Measurements from ENCODE around the gene C16orf74.

Gene C16orf74

DNA sequence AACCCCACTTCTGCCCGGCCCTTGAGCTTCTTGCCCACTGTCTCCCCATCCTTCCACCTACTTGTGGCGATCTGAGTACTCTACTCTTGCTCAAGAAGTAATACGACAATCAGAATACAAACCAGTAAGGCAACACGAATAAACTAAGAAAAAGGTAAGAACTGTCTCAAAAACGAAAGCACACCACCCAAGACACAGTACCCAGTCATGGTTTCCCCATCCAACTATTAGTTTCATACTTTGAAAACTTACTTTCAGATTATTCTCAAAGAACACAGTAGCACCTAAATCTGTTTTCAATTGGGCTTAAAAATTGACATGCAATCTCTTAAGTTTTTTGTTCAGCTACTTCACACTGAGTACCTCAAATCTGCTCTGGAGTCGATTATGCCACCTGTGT lies 76.1 kb downstream of the C16orf74 start:
- H3K36me3 Mint-ChIP-seq (ENCODE audit: low read depth) = peaks cover 82% of the 10 kb centered on the region
- H3K9me3 Mint-ChIP-seq = no peaks in the 10 kb centered on the region
- peak overlapping the region; percentile 57 for H3K27ac Mint-ChIP-seq
- H3K4me1 Mint-ChIP-seq (ENCODE audit: low read depth) = peaks cover 19% of the 10 kb centered on the region
- no peak overlapping the region for H3K4me3 Mint-ChIP-seq
- H3K27me3 Mint-ChIP-seq = no peaks in the 10 kb centered on the region

DNA sequence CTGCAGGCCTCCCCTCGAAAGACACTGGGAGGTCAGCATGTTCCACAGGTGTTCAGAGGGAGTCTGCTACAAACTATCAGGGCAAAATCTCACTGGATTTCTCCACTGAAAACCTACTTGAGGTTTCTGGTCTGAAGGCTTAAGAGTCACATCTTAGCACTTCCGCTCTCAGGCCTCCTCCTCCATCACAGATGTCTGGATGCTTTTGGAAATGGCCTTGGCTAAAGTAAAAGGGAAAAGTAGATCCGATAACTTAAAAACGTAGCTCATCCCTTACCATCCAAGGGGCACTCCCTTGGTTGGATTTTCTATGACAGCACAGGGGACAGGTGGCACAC lies 76.5 kb downstream of the C16orf74 start:
- no peak overlapping the region for H3K27ac Mint-ChIP-seq
- H3K36me3 Mint-ChIP-seq (ENCODE audit: low read depth) = peaks cover 82% of the 10 kb centered on the region
- no peaks in the 10 kb centered on the region for H3K27me3 Mint-ChIP-seq
- no peaks in the 10 kb centered on the region for H3K9me3 Mint-ChIP-seq
- peaks cover 19% of the 10 kb centered on the region for H3K4me1 Mint-ChIP-seq (ENCODE audit: low read depth)
- H3K4me3 Mint-ChIP-seq = no peak overlapping the region

DNA sequence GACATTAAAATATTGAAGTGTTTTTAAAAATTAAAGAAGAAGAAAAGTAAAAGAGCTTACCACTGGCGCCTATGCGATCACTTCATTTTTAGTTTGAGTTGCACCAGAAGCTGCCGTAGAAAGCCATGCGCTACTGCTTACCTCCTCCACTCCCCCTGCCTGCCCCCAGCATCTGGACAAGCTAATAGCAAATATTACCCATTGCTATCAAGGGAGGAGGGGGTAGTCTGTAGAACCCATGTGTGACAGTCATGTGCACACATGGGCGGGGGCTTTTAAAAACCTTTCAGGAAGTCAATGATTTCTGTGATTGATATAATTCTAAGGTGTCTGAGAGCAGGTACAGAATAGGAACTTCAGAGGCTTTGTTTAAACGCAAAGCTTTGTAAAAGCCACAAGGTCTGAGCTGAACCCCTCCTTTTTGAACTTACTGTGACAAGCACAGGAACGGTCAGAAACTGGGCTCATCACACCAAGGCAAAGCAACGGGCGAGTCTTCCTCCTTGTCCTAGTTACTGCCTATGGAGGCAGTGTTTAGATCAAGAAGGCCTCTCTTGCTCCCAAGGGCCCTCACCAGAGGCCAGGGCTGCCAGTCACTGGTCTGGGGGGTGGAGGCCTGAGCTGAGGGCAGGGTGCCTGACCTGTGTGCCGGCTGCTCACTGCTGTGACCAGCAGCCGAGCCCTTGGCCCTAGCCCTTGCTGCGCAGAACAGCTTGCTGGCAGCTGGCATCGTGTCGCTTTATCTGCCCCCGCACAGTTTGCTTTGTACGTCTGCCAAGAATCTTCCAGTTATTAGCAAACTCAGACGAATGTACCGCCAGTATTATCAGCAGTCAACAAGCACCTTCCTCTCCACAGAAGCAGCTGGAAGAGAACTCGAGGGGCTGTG lies 77.1 kb downstream of the C16orf74 start:
- no peak overlapping the region for H3K27ac Mint-ChIP-seq
- peaks cover 19% of the 10 kb centered on the region for H3K4me1 Mint-ChIP-seq (ENCODE audit: low read depth)
- H3K36me3 Mint-ChIP-seq (ENCODE audit: low read depth) = peaks cover 78% of the 10 kb centered on the region
- H3K4me3 Mint-ChIP-seq = no peak overlapping the region
- no peaks in the 10 kb centered on the region for H3K27me3 Mint-ChIP-seq
- no peaks in the 10 kb centered on the region for H3K9me3 Mint-ChIP-seq

DNA sequence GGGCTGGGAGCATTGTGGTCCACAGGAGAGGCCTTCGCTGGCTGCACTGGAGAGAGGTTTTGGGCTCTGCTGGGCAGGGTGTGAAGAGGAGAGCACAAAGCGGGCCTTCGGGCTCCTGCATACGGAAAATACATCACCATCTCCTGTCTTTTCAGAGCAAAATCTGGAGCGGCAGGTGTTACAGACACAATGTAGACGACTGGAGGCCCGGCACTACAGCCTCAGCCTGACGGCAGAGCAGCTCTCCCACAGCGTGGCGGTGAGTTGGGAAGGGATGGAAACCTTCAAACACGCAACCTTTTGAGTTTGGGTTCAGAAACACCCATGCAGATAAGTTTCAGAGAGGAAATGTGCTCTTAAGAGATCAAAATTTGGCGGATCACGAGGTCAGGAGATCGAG lies 80.1 kb downstream of the C16orf74 start:
- Mint-ChIP-seq H3K4me1 (ENCODE audit: low read depth) (peaks cover 10% of the 10 kb centered on the region), H3K27ac (no peak overlapping the region), H3K27me3 (no peaks in the 10 kb centered on the region), H3K4me3 (no peak overlapping the region), H3K9me3 (no peaks in the 10 kb centered on the region), H3K36me3 (ENCODE audit: low read depth) (peaks cover 63% of the 10 kb centered on the region)

DNA sequence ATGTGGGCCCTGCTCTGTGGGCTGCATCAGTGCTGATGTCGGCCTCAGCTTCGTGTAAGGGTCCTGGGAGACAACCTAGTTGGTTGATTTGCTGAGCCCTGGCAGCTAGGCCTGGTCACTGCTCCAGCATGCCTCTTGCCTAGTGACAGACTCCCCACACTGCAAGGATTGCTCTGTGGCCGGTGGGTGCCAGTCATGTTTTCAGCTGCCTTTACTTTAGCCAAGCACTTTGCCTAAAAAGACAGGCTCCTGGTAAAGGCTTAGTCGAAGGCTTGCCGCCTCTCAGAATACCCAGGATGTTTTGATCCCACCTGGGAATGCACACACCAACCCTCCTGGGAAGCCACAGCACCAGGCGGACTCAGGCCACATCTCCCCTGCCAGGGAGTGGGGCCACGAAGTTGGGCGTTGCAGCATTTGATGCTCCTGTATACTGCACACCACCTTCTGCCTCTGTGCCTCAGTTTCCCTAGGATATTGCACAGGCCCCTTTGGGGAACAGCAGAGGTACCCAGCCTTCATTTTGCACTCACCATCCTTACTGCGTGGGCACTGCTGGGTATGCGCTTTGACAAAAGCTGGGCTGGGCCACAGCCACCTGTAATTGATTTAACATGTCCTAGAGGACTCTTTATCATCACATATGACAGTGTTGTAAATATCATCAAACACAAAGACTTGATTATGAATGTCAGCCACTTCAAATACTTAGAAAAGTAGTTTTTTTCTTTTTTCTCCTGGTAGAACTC lies 82.0 kb downstream of the C16orf74 start:
- Mint-ChIP-seq H3K4me1 (ENCODE audit: low read depth) (no peaks in the 10 kb centered on the region), H3K27me3 (no peaks in the 10 kb centered on the region), H3K4me3 (no peak overlapping the region), H3K27ac (no peak overlapping the region), H3K9me3 (no peaks in the 10 kb centered on the region), H3K36me3 (ENCODE audit: low read depth) (peaks cover 56% of the 10 kb centered on the region)

DNA sequence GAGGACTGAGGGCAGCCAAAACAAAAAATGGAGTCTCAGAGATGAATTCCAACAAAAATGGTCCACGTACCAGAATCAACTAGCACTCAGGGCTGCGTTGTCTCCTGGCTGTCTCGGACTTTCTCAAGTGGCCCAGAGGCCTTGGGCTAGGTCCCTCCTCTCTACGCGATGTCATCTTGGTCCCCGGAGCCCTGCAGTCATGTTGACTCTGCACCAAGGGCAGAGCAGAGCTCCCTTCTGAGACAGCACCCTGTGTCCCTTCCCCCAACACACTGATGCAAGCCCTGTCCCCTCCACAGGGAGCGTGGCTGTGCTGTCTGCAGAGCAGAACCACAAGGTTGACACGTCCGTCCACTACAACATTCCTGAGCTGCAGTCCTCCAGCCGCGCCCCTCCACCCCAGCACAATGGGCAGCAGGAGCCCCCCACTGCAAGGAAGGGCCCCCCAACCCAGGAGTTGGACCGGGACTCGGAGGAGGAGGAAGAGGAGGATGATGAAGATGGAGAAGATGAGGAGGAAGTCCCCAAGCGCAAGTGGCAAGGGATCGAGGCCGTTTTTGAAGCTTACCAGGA lies 83.0 kb downstream of the C16orf74 start:
- Mint-ChIP-seq H3K27me3 (no peaks in the 10 kb centered on the region), H3K4me3 (no peak overlapping the region), H3K36me3 (ENCODE audit: low read depth) (peaks cover 57% of the 10 kb centered on the region), H3K4me1 (ENCODE audit: low read depth) (no peaks in the 10 kb centered on the region), H3K9me3 (no peaks in the 10 kb centered on the region), H3K27ac (no peak overlapping the region)

DNA sequence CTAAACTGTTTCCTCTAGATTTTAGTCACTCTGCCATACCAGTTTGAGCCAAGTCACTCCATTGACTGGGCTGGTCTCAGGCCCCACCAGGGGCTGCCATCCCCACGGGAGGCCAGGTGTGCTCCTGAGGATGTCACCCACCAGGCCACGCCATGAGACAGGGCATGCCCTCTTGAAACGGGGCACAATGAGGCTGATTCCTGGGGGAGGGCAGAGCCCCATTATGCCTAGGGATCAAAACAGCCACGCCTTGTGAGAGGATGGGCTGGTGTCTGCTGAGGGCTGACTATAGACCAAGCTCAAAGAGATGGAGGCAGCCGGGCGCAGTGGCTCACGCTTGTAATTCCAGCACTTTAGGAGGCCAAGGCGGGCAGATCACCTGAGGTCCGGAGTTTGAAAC lies 83.6 kb downstream of the C16orf74 start:
- H3K4me1 Mint-ChIP-seq (ENCODE audit: low read depth) = no peaks in the 10 kb centered on the region
- H3K27ac Mint-ChIP-seq = peak overlapping the region; percentile 45
- H3K27me3 Mint-ChIP-seq = no peaks in the 10 kb centered on the region
- H3K4me3 Mint-ChIP-seq = no peak overlapping the region
- peaks cover 52% of the 10 kb centered on the region for H3K36me3 Mint-ChIP-seq (ENCODE audit: low read depth)
- no peaks in the 10 kb centered on the region for H3K9me3 Mint-ChIP-seq

DNA sequence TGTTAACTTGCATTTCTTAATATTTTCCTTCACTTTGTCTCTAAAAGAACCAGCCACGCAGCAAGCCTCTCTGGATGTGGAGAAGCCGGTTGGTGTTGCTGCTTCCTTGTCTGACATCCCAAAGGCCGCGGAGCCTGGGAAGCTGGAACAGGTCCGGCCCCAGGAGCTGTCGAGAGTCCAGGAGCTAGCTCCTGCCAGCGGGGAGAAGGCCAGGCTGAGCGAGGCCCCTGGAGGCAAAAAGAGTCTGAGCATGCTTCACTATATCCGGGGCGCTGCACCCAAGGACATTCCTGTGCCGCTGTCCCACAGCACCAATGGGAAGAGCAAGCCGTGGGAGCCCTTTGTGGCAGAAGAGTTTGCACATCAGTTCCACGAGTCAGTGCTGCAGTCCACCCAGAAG lies 85.0 kb downstream of the C16orf74 start:
- no peak overlapping the region for H3K4me3 Mint-ChIP-seq
- peaks cover 47% of the 10 kb centered on the region for H3K36me3 Mint-ChIP-seq (ENCODE audit: low read depth)
- H3K4me1 Mint-ChIP-seq (ENCODE audit: low read depth) = no peaks in the 10 kb centered on the region
- H3K9me3 Mint-ChIP-seq = no peaks in the 10 kb centered on the region
- H3K27me3 Mint-ChIP-seq = no peaks in the 10 kb centered on the region
- H3K27ac Mint-ChIP-seq = no peak overlapping the region

DNA sequence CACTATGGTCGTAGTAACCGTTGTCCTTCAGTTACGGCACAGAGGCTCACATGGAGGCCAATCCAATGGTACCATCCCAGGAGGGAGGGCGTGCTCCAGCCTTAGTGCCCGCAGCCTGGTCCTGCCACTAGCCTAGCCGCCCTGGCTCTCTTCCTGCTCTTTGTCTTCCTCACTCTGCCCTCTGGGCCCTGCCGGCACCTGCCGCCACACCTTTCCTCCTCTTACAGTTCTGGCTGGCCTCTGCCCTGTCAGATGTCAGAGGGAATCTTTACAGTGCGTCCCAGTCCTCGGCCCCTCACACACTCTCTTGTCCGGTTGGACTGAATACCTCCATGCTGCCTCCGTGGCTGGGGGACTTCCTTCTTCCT lies 85.5 kb downstream of the C16orf74 start:
- H3K27me3 Mint-ChIP-seq = no peaks in the 10 kb centered on the region
- no peak overlapping the region for H3K27ac Mint-ChIP-seq
- H3K4me1 Mint-ChIP-seq (ENCODE audit: low read depth) = no peaks in the 10 kb centered on the region
- H3K4me3 Mint-ChIP-seq = no peak overlapping the region
- H3K9me3 Mint-ChIP-seq = no peaks in the 10 kb centered on the region
- peaks cover 41% of the 10 kb centered on the region for H3K36me3 Mint-ChIP-seq (ENCODE audit: low read depth)

DNA sequence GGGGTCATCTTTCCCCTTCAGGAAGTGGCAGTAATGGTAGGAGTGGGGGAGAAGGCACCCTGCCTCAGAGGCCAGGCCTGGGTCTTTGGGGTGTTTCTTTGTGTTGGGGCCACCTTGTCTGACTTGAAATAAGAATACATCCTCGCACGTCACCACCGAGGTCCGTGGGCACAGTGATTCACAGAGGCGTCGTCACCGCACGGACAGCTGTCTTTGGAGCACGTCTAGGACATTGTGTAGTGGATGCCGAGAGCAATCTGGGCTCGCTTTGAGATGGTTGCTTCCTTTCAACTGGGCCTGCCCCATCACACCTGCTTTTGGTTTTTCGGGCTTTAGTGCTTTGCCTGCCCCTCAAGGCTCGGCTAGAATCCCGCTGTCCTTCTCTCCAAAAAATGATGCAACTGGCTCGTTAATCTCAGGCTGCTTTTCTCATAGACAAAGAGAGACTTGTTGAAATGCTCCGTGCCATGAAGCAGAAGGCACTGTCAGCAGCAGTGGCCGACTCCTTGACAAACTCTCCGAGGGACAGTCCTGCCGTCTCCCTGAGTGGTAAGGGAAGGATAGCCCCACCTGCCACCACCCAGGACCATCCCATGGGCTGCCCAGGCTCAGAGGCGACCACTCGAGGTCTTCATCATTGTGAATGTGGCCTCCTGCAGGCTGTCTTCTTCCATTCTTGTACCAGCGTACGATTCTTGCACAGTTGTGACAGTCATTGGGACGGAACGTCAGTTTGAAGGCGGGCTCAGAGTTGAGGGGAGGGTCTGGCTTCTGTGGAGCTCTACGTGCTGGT lies 86.1 kb downstream of the C16orf74 start:
- Mint-ChIP-seq H3K4me3 (no peak overlapping the region), H3K27me3 (no peaks in the 10 kb centered on the region), H3K9me3 (no peaks in the 10 kb centered on the region), H3K27ac (no peak overlapping the region), H3K4me1 (ENCODE audit: low read depth) (no peaks in the 10 kb centered on the region), H3K36me3 (ENCODE audit: low read depth) (peaks cover 38% of the 10 kb centered on the region)

DNA sequence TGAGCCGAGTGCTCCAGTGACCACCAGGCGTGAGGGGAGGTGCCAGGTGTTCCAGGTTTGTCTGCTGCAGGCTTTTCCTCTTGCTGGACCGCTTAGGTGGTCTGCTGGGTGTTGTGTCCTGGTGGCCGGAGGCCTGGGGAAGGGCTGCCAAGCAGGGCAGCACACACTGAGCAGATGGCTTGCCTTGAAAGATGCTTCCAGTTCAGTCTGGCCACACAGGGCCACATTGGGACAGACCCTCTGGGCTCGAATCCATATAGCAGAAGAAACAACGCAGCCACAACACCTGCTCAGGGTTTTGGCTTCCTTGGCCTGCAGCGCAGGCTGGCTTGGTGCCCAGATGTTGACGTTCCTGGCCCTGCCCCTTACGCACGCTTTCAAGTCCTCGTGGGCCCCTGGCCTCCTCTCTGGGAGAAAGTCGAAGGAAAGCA lies 87.0 kb downstream of the C16orf74 start:
- Mint-ChIP-seq H3K27ac (no peak overlapping the region), H3K27me3 (no peaks in the 10 kb centered on the region), H3K36me3 (ENCODE audit: low read depth) (peaks cover 39% of the 10 kb centered on the region), H3K4me3 (no peak overlapping the region), H3K9me3 (no peaks in the 10 kb centered on the region), H3K4me1 (ENCODE audit: low read depth) (no peaks in the 10 kb centered on the region)

DNA sequence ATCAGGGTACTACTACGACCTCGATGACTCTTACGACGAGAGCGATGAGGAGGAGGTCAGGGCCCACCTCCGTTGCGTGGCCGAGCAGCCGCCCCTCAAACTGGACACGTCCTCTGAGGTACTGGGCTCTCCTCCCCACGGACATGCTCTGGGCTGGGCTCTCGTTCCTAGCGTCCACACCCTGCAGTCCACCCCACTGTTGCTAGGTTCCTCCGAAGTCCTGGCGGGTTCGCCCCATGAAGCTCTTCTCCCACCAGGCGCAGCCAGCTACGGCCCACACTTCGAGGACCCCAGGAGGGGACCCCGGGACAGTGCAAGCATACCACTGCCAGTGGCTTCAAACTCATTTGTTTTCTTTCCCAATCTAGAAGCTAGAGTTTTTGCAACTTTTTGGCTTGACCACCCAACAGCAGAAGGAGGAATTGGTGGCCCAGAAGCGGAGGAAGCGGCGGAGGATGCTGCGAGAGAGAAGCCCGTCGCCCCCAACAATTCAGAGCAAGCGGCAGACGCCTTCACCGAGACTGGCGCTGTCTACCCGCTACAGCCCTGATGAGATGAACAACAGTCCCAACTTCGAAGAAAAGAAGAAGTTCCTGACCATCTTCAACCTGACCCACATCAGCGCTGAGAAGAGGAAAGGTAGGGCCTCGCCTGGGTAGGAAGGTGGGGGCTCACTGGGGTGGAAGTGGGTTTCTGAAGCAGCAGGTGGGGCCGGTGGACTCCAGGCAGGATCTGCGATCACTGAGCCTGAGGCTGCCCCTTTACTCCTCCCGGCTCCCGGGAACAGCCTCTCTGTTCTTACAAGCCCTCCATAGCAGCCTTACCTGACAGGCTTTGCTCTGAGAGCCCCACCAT lies 87.7 kb downstream of the C16orf74 start:
- Mint-ChIP-seq H3K9me3 (no peaks in the 10 kb centered on the region), H3K4me3 (no peak overlapping the region), H3K4me1 (ENCODE audit: low read depth) (no peaks in the 10 kb centered on the region), H3K27me3 (no peaks in the 10 kb centered on the region), H3K36me3 (ENCODE audit: low read depth) (peaks cover 39% of the 10 kb centered on the region), H3K27ac (no peak overlapping the region)

DNA sequence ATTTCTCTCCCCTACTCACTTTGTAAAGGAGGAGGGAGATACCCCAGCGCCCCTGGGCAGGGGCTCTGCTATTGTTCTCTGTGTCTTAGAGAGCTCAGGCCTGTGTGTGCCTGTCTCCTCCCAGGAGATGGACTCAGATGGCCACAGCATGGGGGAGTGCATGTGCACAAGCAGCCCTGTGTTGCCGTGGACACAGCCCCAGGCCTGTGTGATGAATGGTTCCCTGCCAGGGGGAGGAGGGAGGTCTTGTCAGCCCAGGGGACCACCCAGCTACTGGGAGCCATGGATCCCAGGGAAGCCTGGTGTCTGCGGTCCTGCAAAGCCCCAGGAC lies 88.4 kb downstream of the C16orf74 start:
- Mint-ChIP-seq H3K36me3 (ENCODE audit: low read depth) (peaks cover 42% of the 10 kb centered on the region), H3K9me3 (no peaks in the 10 kb centered on the region), H3K27me3 (no peaks in the 10 kb centered on the region), H3K4me1 (ENCODE audit: low read depth) (no peaks in the 10 kb centered on the region), H3K4me3 (no peak overlapping the region), H3K27ac (no peak overlapping the region)

DNA sequence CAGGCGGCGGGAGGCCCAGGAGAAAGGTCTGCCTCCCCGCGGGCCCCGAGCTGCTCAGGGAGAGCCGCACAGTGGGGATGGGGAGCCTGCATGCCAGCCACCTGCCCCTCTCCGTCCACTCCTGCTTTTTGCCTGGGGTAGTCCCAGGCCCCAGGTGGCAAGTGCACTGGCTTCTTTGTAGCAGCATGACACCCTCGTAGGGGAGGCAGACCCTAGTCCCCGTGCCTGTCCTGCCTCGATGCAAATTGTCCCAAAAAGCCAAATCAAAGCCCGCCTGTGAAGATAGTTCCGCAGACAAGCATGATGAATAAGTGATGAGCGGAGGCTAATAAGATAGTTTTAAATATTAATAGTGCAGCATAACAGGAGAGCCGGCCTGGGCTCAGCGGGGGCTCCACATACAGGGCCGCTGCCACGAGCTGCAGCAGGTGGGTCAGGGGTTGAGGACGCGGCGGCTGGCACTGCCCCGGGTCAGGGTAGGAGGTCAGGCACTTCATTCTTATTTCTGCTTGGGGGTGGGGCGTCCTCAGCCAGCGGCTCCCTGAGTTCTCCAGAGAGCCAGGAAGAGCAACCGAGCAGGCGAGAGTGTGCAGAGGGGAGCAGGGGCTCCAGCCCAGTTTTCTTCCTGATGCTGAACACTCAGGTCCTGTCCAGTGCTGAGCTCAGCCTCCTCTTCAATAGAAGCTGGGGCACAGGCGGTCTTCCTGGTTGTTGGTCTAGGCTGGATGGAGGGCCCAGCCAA lies 89.0 kb downstream of the C16orf74 start:
- Mint-ChIP-seq H3K4me1 (ENCODE audit: low read depth) (no peaks in the 10 kb centered on the region), H3K27ac (no peak overlapping the region), H3K36me3 (ENCODE audit: low read depth) (peaks cover 42% of the 10 kb centered on the region), H3K27me3 (no peaks in the 10 kb centered on the region), H3K4me3 (no peak overlapping the region), H3K9me3 (no peaks in the 10 kb centered on the region)
